IMR-90 (cell line): ENCODE measurements around the gene GRK2. TPM values are rescaled to one million over a fixed set of nuclear protein-coding genes. Genes with fewer than 3 reads are reported as not detected.

Experiments
- ATAC-seq: fragments of 200-7000 bp; cut with Tn5 transposase; 2 replicates; pipeline ENCODE4 v1.9.1; 2020; ENCODE audit warnings: low read depth, mild to moderate bottlenecking, moderate library complexity
- BruUV-seq: library from RNA; stranded (reverse); fragments of 400-500 nt; replicated peaks from 2 replicates; lab custom pipeline; 2021; lab: Mats Ljungman, UMichigan
- CTCF ChIA-PET: fragments of 300-600 bp; formaldehyde crosslinking; extraction: SDS; loops from one replicate; lab custom pipeline; 2021; ENCODE audit warnings: antibody characterized with exemption; lab: Yijun Ruan, JAX
- POLR2A ChIA-PET: fragments of 300-600 bp; sonication (Branson Sonifier 250); formaldehyde crosslinking; loops from one replicate; lab custom pipeline; 2022; ENCODE audit warnings: antibody characterized with exemption; ENCODE audit not compliant: unreplicated experiment; lab: Charles Lee
- DNase-seq: peaks from one replicate; pipeline ENCODE4 v3.0.0; 2013
- H2AFZ ChIP-seq: replicated peaks from 2 replicates; pipeline ENCODE3; 2013; ENCODE audit warnings: low read length, mild to moderate bottlenecking; ENCODE audit not compliant: poor library complexity
- H2AK5ac ChIP-seq: 2 replicates; pipeline ENCODE4 v1.6.1; 2013; ENCODE audit warnings: low read depth, low read length, inconsistent platforms
- H2AK9ac ChIP-seq: replicated peaks from 2 replicates; pipeline ENCODE3; 2013; ENCODE audit warnings: mild to moderate bottlenecking, low read depth, low read length, moderate library complexity; ENCODE audit not compliant: poor library complexity
- H2BK120ac ChIP-seq: 2 replicates; pipeline ENCODE4 v1.6.1; 2013; ENCODE audit warnings: low read depth, low read length, inconsistent platforms
- H2BK15ac ChIP-seq: 3 replicates; pipeline ENCODE4 v1.6.1; 2013; ENCODE audit warnings: low read depth, low read length, inconsistent platforms
- H2BK20ac ChIP-seq: 2 replicates; pipeline ENCODE4 v1.6.1; 2013; ENCODE audit warnings: low read depth, mild to moderate bottlenecking, inconsistent platforms, low read length, moderate library complexity
- H2BK5ac ChIP-seq: 2 replicates; pipeline ENCODE4 v1.6.1; 2013; ENCODE audit warnings: mild to moderate bottlenecking, low read depth, low read length, inconsistent platforms; ENCODE audit not compliant: poor library complexity, severe bottlenecking
- H3K14ac ChIP-seq: replicated peaks from 2 replicates; pipeline ENCODE4 v1.6.1; 2013; ENCODE audit warnings: low read depth, low read length, inconsistent platforms
- H3K18ac ChIP-seq: 2 replicates; pipeline ENCODE4 v1.6.1; 2013; ENCODE audit warnings: low read depth, low read length, control low read depth
- H3K23ac ChIP-seq: 2 replicates; pipeline ENCODE4 v1.6.1; 2013; ENCODE audit warnings: low read depth, low read length, inconsistent platforms
- H3K27ac ChIP-seq: 2 replicates; pipeline ENCODE4 v1.5.1; 2013; ENCODE audit warnings: mild to moderate bottlenecking, control low read depth, low read length; ENCODE audit not compliant: insufficient read depth
- H3K27me3 ChIP-seq: 2 replicates; pipeline ENCODE4 v1.6.1; 2013; ENCODE audit warnings: low read length; ENCODE audit not compliant: control insufficient read depth, insufficient read depth
- H3K36me3 ChIP-seq: 2 replicates; pipeline ENCODE4 v1.6.1; 2013; ENCODE audit warnings: low read length, mixed read lengths; ENCODE audit not compliant: control insufficient read depth, insufficient read depth
- H3K4ac ChIP-seq: 2 replicates; pipeline ENCODE4 v1.6.1; 2013; ENCODE audit warnings: low read depth, low read length, inconsistent platforms
- H3K4me1 ChIP-seq: 2 replicates; pipeline ENCODE4 v1.6.1; 2013; ENCODE audit warnings: low read length, mixed read lengths; ENCODE audit not compliant: control insufficient read depth, insufficient read depth
- H3K4me2 ChIP-seq: 2 replicates; pipeline ENCODE4 v1.6.1; 2013; ENCODE audit warnings: low read depth, mild to moderate bottlenecking, control low read depth, low read length, moderate library complexity
- H3K4me3 ChIP-seq: 2 replicates; pipeline ENCODE4 v1.5.1; 2013; ENCODE audit warnings: low read depth, mild to moderate bottlenecking, control low read depth, low read length, moderate library complexity; ENCODE audit not compliant: insufficient read depth
- H3K56ac ChIP-seq: 2 replicates; pipeline ENCODE4 v1.6.1; 2013; ENCODE audit warnings: low read length, inconsistent platforms; ENCODE audit not compliant: insufficient read depth; ENCODE audit errors: extremely low read depth
- H3K79me1 ChIP-seq, 2 experiments: 2 replicates each; pipeline ENCODE4 v1.6.1; 2013; ENCODE audit warnings: low read length in 2 of 2, inconsistent platforms in 1 of 2, low read depth in 1 of 2
- H3K9ac ChIP-seq: 2 replicates; pipeline ENCODE4 v1.6.1; 2013; ENCODE audit warnings: low read depth, low read length, control low read depth
- H3K9me1 ChIP-seq: 2 replicates; pipeline ENCODE4 v1.6.1; 2013; ENCODE audit warnings: low read length, inconsistent platforms; ENCODE audit not compliant: insufficient read depth
- H3K9me3 ChIP-seq: 2 replicates; pipeline ENCODE4 v1.6.1; 2013; ENCODE audit warnings: low read length; ENCODE audit not compliant: control insufficient read depth, insufficient read depth
- H4K20me1 ChIP-seq: 2 replicates; pipeline ENCODE4 v1.6.1; 2013; ENCODE audit warnings: low read length, inconsistent platforms; ENCODE audit not compliant: insufficient read depth
- H4K5ac ChIP-seq: 2 replicates; pipeline ENCODE4 v1.6.1; 2013; ENCODE audit warnings: mild to moderate bottlenecking, low read depth, low read length, control low read depth
- H4K8ac ChIP-seq, 2 experiments: 2 replicates each; pipeline ENCODE4 v1.6.1; 2013; ENCODE audit warnings: low read depth in 2 of 2, low read length in 2 of 2, control low read depth in 1 of 2, inconsistent platforms in 1 of 2
- H4K91ac ChIP-seq: 2 replicates; pipeline ENCODE4 v1.6.1; 2013; ENCODE audit warnings: low read depth, low read length, inconsistent platforms; ENCODE audit not compliant: insufficient read depth
- BHLHE40 ChIP-seq: fragments of 150-350 bp; IDR thresholded peaks from 2 replicates; pipeline ENCODE4 v1.6.1; 2016; ENCODE audit warnings: mild to moderate bottlenecking, low read depth, low read length
- CEBPB ChIP-seq: IDR thresholded peaks from 2 replicates; pipeline ENCODE4 v1.6.1; 2012; ENCODE audit warnings: low read depth, low read length, improper control_type of control experiment
- RAD21 ChIP-seq: IDR thresholded peaks from 2 replicates; pipeline ENCODE4 v1.6.1; 2012; ENCODE audit warnings: low read length, improper control_type of control experiment
- RCOR1 ChIP-seq: IDR thresholded peaks from 2 replicates; pipeline ENCODE4 v1.6.1; 2012; ENCODE audit warnings: mild to moderate bottlenecking, low read length, improper control_type of control experiment; ENCODE audit not compliant: insufficient replicate concordance
- RFX5 ChIP-seq: IDR thresholded peaks from 2 replicates; pipeline ENCODE4 v1.8.0; 2012; ENCODE audit warnings: low read depth, mild to moderate bottlenecking, low read length, moderate library complexity
- SMC3 ChIP-seq: fragments of 150-350 bp; IDR thresholded peaks from 2 replicates; pipeline ENCODE4 v1.6.1; 2016; ENCODE audit warnings: low read depth, mild to moderate bottlenecking, antibody characterized with exemption, low read length, moderate library complexity
- WGBS, 2 experiments: methylation state at CpG; one replicate each; pipeline versions ENCODE4 v1.1.5 to v1.1.7; 2013; ENCODE audit warnings: missing lambda C conversion rate in 2 of 2; ENCODE audit not compliant: insufficient read length in 1 of 2; ENCODE audit errors: extremely low coverage in 2 of 2; 5-methylcytosine and 5-hydroxymethylcytosine counted together
- dilution Hi-C: fragments of 300-500 bp; cut with HindIII; formaldehyde crosslinking; loops from one replicate; pipeline ENCODE4 v1.14.3; 2018; ENCODE audit warnings: low sequenced_read_pairs; ENCODE audit not compliant: unreplicated experiment
- in situ Hi-C: fragments of 300-500 bp; cut with MboI; formaldehyde crosslinking; loops from 3 replicates; pipeline ENCODE4 v1.14.3; 2019; ENCODE audit warnings: low sequenced_read_pairs, inconsistent platforms, mixed read lengths
- intact Hi-C: fragments of 100-400 bp; cut with micrococcal nuclease; formaldehyde crosslinking; loops from 2 replicates; pipeline ENCODE4 v1.10.0; 2022
- polyA plus RNA-seq, 3 experiments: library from polyadenylated mRNA; depleted of rRNA; stranded (reverse); fragments of >200 nt; gene quantifications; 2 replicates each; pipeline ENCODE4 v1.2.3, GENCODE V29; 2012; ENCODE audit warnings: low replicate concordance in 1 of 3
- total RNA-seq: library from RNA; depleted of rRNA; stranded (reverse); fragments of >200 nt; gene quantifications from 2 replicates; pipeline ENCODE4 v1.2.3, GENCODE V29; 2012
- TF ChIP-seq, protein P1 (sequence below): fragments of 150-350 bp; IDR thresholded peaks from 2 replicates; pipeline ENCODE4 v1.6.1; 2016; ENCODE audit warnings: low read depth, mild to moderate bottlenecking, low read length, moderate library complexity, borderline replicate concordance

GRK2 gene
- total and polyA plus RNA-seq, 2 of the 4 experiments (the other 2 are of a cell fraction) = 26.7 to 41.8 TPM

- intact Hi-C loops = loop anchor here (10.0 kb wide), 1 partner anchor 53 kb away; no protein-coding TSS in a partner anchor
- BruUV-seq = no TSS peak
These were observed 28.7 kb upstream of the GRK2 start for GRCh38 chr11:67237574-67237973.

More at GRCh38 chr11:67237574-67237973, 28.7 kb upstream of the GRK2 start:
- Histone ChIP-seq H3K56ac (no peak overlapping the region), H4K20me1 (peaks cover 42% of the 10 kb centered on the region), H3K4me2 (no peak overlapping the region), H3K79me1 (peaks cover 22 to 57% of the 10 kb centered on the region in 2 experiments), H2AK5ac (no peak overlapping the region), H3K14ac (no peak overlapping the region), H4K8ac (no peak overlapping the region), H4K5ac (no peak overlapping the region), H3K4ac (no peak overlapping the region), H3K23ac (no peak overlapping the region), H2BK20ac (no peak overlapping the region), H3K9ac (no peak overlapping the region), H3K4me1 (peaks cover 11% of the 10 kb centered on the region), H3K27ac (no peak overlapping the region), H2AK9ac (no peak overlapping the region), H4K91ac (no peak overlapping the region), H2AFZ (no peak overlapping the region), H3K9me3 (no peaks in the 10 kb centered on the region), H2BK120ac (no peak overlapping the region), H2BK15ac (no peak overlapping the region), H3K4me3 (no peak overlapping the region), H3K27me3 (no peaks in the 10 kb centered on the region), H3K36me3 (peaks cover 8% of the 10 kb centered on the region), H3K9me1 (peaks cover 9% of the 10 kb centered on the region), H3K18ac (no peak overlapping the region), H2BK5ac (no peak overlapping the region)
- dilution Hi-C loops = no loop called here
- in situ Hi-C loops = no loop called here
- ChIA-PET POLR2A (no interaction called here), CTCF (no interaction called here)
- DNase-seq (no peak), ATAC-seq (no peak)
- WGBS, 2 experiments = no CpG with 5 or more reads among the region's 1 CpG
- TF ChIP-seq BHLHE40 = no peak
- no peak for TF ChIP-seq RAD21
- TF ChIP-seq, protein P1, sequence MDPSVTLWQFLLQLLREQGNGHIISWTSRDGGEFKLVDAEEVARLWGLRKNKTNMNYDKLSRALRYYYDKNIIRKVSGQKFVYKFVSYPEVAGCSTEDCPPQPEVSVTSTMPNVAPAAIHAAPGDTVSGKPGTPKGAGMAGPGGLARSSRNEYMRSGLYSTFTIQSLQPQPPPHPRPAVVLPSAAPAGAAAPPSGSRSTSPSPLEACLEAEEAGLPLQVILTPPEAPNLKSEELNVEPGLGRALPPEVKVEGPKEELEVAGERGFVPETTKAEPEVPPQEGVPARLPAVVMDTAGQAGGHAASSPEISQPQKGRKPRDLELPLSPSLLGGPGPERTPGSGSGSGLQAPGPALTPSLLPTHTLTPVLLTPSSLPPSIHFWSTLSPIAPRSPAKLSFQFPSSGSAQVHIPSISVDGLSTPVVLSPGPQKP = no peak
- no peak for TF ChIP-seq CEBPB
- no peak for TF ChIP-seq SMC3
- TF ChIP-seq RCOR1 = no peak
- TF ChIP-seq RFX5 = no peak
